Transverse colon (tissue), 4 donors: ENCODE data around the gene USP22.

Source experiments
- CTCF ChIP-seq, 5 experiments: fragments of 200-600 bp in 3 of 5; fragments of 450-650 bp in 2 of 5; sonication (generic) in 3 of 5; IDR thresholded peaks; 1 replicate in 2 of 5; 2 replicates in 3 of 5; pipeline ENCODE4 v1.5.1; 2016 to 2017; ENCODE audit warnings: antibody characterized with exemption in 5 of 5, inconsistent platforms in 3 of 5, mild to moderate bottlenecking in 2 of 5, moderate library complexity in 1 of 5
- EP300 ChIP-seq: sonication (generic); formaldehyde crosslinking; IDR thresholded peaks from one replicate; pipeline ENCODE4 v1.6.1; 2017; ENCODE audit warnings: antibody characterized with exemption, low read depth
- POLR2A ChIP-seq: fragments of 450-650 bp; IDR thresholded peaks from one replicate; pipeline ENCODE4 v1.6.1; 2016; ENCODE audit warnings: antibody characterized with exemption, mild to moderate bottlenecking, moderate library complexity
- POLR2AphosphoS5 ChIP-seq, 3 donors: sonication (generic); formaldehyde crosslinking; IDR thresholded peaks; one replicate each; pipeline ENCODE4 v1.6.1; 2016; ENCODE audit warnings: antibody characterized with exemption in 3 of 3

GRCh38 chr17:21061971-21062526, 19.2 kb upstream of the USP22 start:
- TF ChIP-seq CTCF (IDR thresholded peaks at IDR 0.05) (no peak), POLR2A (no peak), EP300 (no peak), POLR2AphosphoS5 (IDR thresholded peaks at IDR 0.05) (no peak)
